Measurements from ENCODE around the gene CCSER1. TPM values are rescaled to one million over a fixed set of nuclear protein-coding genes. Genes with fewer than 3 reads are reported as not detected.
A peak's percentile ranks its signal among the peaks of the same experiment; 100 is the strongest.
"Not testable (repeated sequence)": the region's sequence is repeated elsewhere in the genome, so short reads cannot be mapped to it uniquely, and the experiment has no call there.

Gene CCSER1
- total and polyA plus RNA-seq, 4 donors, result 3.5 to 66.1 (median 14.5) TPM

GRCh38 chr4:91128519-91128918 lies 1001.3 kb downstream of the CCSER1 start:
- Histone ChIP-seq H3K27me3 (ENCODE audit: control insufficient read depth, insufficient read depth, low read length) (no peaks in the 10 kb centered on the region), H3K4me3 (ENCODE audit: low read depth, low read length) (no peak overlapping the region), H3K4me1 (ENCODE audit: control insufficient read depth, insufficient read depth, low read length) (no peaks in the 10 kb centered on the region), H3K27ac (ENCODE audit: low read depth, low read length) (no peak overlapping the region), H3K36me3 (ENCODE audit: control insufficient read depth, insufficient read depth, low read length) (no peaks in the 10 kb centered on the region), H3K9me3 (ENCODE audit: control insufficient read depth, insufficient read depth, low read length) (no peaks in the 10 kb centered on the region)
- no peak for DNase-seq (ENCODE audit: low read depth in 4 of 6, low spot score in 6 of 6)
- 73% methylated on average over 3 of the region's 4 CpGs for WGBS (ENCODE audit: insufficient coverage)

DNA sequence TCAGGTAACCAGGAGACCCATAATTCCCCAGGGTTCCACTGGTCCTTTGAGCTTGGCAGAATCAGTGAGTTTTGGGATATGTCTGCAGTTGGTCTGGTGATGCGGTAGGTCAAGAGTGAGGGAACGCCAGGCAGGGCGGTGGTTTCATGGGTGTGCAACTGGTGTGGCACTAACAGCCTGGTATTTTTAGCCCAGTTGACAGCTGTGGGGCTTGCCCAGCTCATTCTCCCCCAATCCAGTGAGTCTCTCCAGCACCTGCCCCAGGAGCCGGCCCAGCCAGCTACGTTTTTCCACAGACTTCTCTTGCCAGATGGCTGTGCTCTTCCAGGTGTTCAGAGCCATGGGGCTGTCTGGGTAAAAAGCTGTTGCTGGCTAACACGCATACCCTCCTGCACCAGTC lies 1019.9 kb downstream of the CCSER1 start:
- no peaks in the 10 kb centered on the region for H3K4me1 ChIP-seq (ENCODE audit: control insufficient read depth, insufficient read depth, low read length)
- H3K9me3 ChIP-seq (ENCODE audit: control insufficient read depth, insufficient read depth, low read length), result peaks cover 2% of the 10 kb centered on the region
- no peaks in the 10 kb centered on the region for H3K36me3 ChIP-seq (ENCODE audit: control insufficient read depth, insufficient read depth, low read length)
- H3K4me3 ChIP-seq (ENCODE audit: low read depth, low read length), result no peak overlapping the region
- H3K27me3 ChIP-seq (ENCODE audit: control insufficient read depth, insufficient read depth, low read length), result no peaks in the 10 kb centered on the region
- WGBS (ENCODE audit: insufficient coverage), result 92% methylated on average over 5 of the region's 6 CpGs
- no peak overlapping the region for H3K27ac ChIP-seq (ENCODE audit: low read depth, low read length)
- no peak for DNase-seq (ENCODE audit: low read depth in 4 of 6, low spot score in 6 of 6)

- H3K9me3 ChIP-seq (ENCODE audit: control insufficient read depth, insufficient read depth, low read length); H3K27ac ChIP-seq (ENCODE audit: low read depth, low read length); H3K4me3 ChIP-seq (ENCODE audit: low read depth, low read length); H3K4me1 ChIP-seq (ENCODE audit: control insufficient read depth, insufficient read depth, low read length); H3K27me3 ChIP-seq (ENCODE audit: control insufficient read depth, insufficient read depth, low read length); DNase-seq (ENCODE audit: low read depth in 4 of 6, low spot score in 6 of 6); H3K36me3 ChIP-seq (ENCODE audit: control insufficient read depth, insufficient read depth, low read length): not testable (repeated sequence)
- WGBS (ENCODE audit: insufficient coverage), result 94% methylated on average over 4 of the region's 4 CpGs
These were observed 1026.8 kb downstream of the CCSER1 start for GRCh38 chr4:91154041-91154440.

DNA sequence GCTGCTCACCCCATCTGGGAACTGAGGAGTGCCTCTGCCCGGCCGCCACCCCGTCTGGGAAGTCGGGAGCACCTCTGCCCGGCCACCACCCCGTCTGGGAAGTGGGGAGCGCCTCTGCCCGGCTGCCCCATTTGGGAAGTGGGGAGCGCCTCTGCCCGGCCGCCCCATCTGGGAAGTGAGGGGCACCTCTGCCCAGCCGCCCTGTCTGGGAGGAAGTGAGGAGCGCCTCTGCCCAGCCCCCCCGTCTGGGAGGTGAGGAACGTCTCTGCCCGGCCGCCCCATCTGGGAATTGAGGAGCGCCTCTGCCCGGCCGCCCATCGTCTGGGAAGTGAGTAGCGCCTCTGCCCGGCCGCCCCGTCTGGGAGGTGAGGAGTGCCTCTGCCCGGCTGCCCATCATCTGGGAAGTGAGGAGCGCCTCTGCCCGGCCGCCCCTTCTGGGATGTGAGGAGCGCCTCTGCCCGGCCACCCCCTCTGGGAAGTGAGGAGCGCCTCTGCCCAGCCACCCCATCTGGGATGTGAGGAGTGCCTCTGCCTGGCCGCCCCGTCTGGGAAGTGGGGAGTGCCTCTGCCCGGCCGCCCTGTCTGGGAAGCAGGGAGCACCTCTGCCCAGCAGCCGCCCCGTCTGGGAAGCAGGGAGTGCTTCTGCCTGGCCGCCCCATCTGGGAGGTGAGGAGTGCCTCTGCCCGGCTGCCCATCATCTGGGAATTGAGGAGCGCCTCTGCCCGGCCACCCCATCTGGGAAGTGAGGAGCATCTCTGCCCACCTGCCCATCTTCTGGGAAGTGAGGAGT lies 1040.9 kb downstream of the CCSER1 start:
- not testable (repeated sequence) for H3K27ac ChIP-seq (ENCODE audit: low read depth, low read length); H3K9me3 ChIP-seq (ENCODE audit: control insufficient read depth, insufficient read depth, low read length); H3K36me3 ChIP-seq (ENCODE audit: control insufficient read depth, insufficient read depth, low read length); DNase-seq (ENCODE audit: low read depth in 4 of 6, low spot score in 6 of 6); H3K4me1 ChIP-seq (ENCODE audit: control insufficient read depth, insufficient read depth, low read length); H3K27me3 ChIP-seq (ENCODE audit: control insufficient read depth, insufficient read depth, low read length); H3K4me3 ChIP-seq (ENCODE audit: low read depth, low read length)
- WGBS (ENCODE audit: insufficient coverage), result 98% methylated on average over 39 of the region's 42 CpGs

DNA sequence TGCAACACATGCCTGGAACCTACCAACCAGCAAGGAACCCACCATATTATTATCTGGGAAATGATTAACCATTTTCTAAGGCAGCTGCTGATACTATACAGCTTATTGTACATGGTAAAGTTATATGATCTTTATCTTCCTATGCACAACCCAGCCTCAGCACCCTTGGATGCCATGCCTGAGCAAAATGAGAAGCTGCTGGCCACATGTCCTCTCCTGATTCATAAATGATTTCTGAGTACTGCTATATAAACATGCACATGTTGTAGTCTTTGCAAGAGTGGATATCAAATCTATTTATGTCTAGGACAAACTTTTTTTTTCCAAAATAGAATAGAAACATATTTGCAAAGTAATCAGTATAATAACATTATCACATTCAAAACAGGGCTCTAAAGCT lies 1043.6 kb downstream of the CCSER1 start:
- Histone ChIP-seq H3K27ac (ENCODE audit: low read depth, low read length) (no peak overlapping the region), H3K4me1 (ENCODE audit: control insufficient read depth, insufficient read depth, low read length) (no peaks in the 10 kb centered on the region), H3K9me3 (ENCODE audit: control insufficient read depth, insufficient read depth, low read length) (no peaks in the 10 kb centered on the region), H3K36me3 (ENCODE audit: control insufficient read depth, insufficient read depth, low read length) (no peaks in the 10 kb centered on the region), H3K4me3 (ENCODE audit: low read depth, low read length) (no peak overlapping the region), H3K27me3 (ENCODE audit: control insufficient read depth, insufficient read depth, low read length) (no peaks in the 10 kb centered on the region)
- no peak for DNase-seq (ENCODE audit: low read depth in 4 of 6, low spot score in 6 of 6)

GRCh38 chr4:91171217-91171616 lies 1044.0 kb downstream of the CCSER1 start:
- H3K4me1 ChIP-seq (ENCODE audit: control insufficient read depth, insufficient read depth, low read length), result no peaks in the 10 kb centered on the region
- no peaks in the 10 kb centered on the region for H3K36me3 ChIP-seq (ENCODE audit: control insufficient read depth, insufficient read depth, low read length)
- no peak for DNase-seq (ENCODE audit: low read depth in 4 of 6, low spot score in 6 of 6)
- no peak overlapping the region for H3K4me3 ChIP-seq (ENCODE audit: low read depth, low read length)
- no peaks in the 10 kb centered on the region for H3K9me3 ChIP-seq (ENCODE audit: control insufficient read depth, insufficient read depth, low read length)
- H3K27ac ChIP-seq (ENCODE audit: low read depth, low read length), result no peak overlapping the region
- no CpG with 5 or more reads among the region's 1 CpG for WGBS (ENCODE audit: insufficient coverage)
- H3K27me3 ChIP-seq (ENCODE audit: control insufficient read depth, insufficient read depth, low read length), result no peaks in the 10 kb centered on the region

- not testable (repeated sequence) for H3K27me3 ChIP-seq (ENCODE audit: control insufficient read depth, insufficient read depth, low read length); H3K36me3 ChIP-seq (ENCODE audit: control insufficient read depth, insufficient read depth, low read length); H3K4me1 ChIP-seq (ENCODE audit: control insufficient read depth, insufficient read depth, low read length); H3K4me3 ChIP-seq (ENCODE audit: low read depth, low read length); H3K9me3 ChIP-seq (ENCODE audit: control insufficient read depth, insufficient read depth, low read length); H3K27ac ChIP-seq (ENCODE audit: low read depth, low read length)
- no CpG with 5 or more reads among the region's 1 CpG for WGBS (ENCODE audit: insufficient coverage)
- DNase-seq (ENCODE audit: low read depth in 4 of 6, low spot score in 6 of 6), result peak in 2 of 6 donors; percentile 41 to 59
These were observed 1057.9 kb downstream of the CCSER1 start for GRCh38 chr4:91185061-91185460.

DNA sequence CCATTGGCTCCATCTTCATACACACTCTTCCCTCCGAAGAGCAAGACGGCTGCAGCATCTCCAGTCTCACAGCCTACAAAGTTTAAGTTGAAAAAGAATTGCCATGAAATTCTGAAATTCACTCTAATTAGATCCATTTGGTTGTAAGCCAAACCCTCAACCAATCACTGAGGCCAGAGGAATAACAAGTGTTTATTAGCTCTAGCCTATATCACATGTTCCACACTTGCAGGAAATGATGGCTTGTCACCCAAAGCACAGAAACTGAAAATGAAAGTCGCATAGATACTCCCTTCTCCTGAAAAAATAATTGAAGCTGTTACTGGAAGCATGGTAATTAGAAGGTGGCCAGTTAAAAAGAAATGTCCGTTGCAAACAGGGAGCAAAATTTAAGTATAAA lies 1071.8 kb downstream of the CCSER1 start:
- WGBS (ENCODE audit: insufficient coverage), result no CpG with 5 or more reads among the region's 4 CpGs
- Histone ChIP-seq H3K4me3 (ENCODE audit: low read depth, low read length) (no peak overlapping the region), H3K27ac (ENCODE audit: low read depth, low read length) (no peak overlapping the region)

DNA sequence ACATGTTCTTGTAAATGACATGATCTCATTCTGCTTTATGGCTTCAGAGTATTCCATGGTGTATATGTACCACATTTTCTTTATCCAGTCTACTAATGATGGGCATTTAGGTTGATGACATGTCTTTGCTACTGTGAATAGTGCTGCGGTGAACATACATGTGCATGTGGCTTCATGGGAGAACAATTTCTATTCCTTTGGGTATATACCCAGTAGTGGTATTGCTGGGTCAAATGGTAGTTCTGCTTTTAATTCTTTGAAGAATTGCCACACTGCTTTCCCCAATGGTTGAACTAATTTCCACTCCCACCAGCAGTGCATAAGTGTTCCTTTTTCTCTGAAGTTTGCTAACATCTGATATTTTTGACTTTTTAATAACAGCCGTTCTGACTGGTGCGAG lies 1080.3 kb downstream of the CCSER1 start:
- no peak overlapping the region for H3K4me3 ChIP-seq (ENCODE audit: low read depth, low read length)
- H3K4me1 ChIP-seq (ENCODE audit: control insufficient read depth, insufficient read depth, low read length), result no peaks in the 10 kb centered on the region
- no peak for DNase-seq (ENCODE audit: low read depth in 4 of 6, low spot score in 6 of 6)
- no peaks in the 10 kb centered on the region for H3K27me3 ChIP-seq (ENCODE audit: control insufficient read depth, insufficient read depth, low read length)
- no peaks in the 10 kb centered on the region for H3K9me3 ChIP-seq (ENCODE audit: control insufficient read depth, insufficient read depth, low read length)
- no CpG with 5 or more reads among the region's 3 CpGs for WGBS (ENCODE audit: insufficient coverage)
- no peaks in the 10 kb centered on the region for H3K36me3 ChIP-seq (ENCODE audit: control insufficient read depth, insufficient read depth, low read length)
- no peak overlapping the region for H3K27ac ChIP-seq (ENCODE audit: low read depth, low read length)

More for the DNA sequence above, 1071.8 kb downstream of the CCSER1 start:
- Histone ChIP-seq H3K4me1 (ENCODE audit: control insufficient read depth, insufficient read depth, low read length) (no peaks in the 10 kb centered on the region), H3K27me3 (ENCODE audit: control insufficient read depth, insufficient read depth, low read length) (no peaks in the 10 kb centered on the region), H3K36me3 (ENCODE audit: control insufficient read depth, insufficient read depth, low read length) (no peaks in the 10 kb centered on the region), H3K9me3 (ENCODE audit: control insufficient read depth, insufficient read depth, low read length) (no peaks in the 10 kb centered on the region)
- DNase-seq (ENCODE audit: low read depth in 4 of 6, low spot score in 6 of 6), result peak in 1 of 6 donors; percentile 4

DNA sequence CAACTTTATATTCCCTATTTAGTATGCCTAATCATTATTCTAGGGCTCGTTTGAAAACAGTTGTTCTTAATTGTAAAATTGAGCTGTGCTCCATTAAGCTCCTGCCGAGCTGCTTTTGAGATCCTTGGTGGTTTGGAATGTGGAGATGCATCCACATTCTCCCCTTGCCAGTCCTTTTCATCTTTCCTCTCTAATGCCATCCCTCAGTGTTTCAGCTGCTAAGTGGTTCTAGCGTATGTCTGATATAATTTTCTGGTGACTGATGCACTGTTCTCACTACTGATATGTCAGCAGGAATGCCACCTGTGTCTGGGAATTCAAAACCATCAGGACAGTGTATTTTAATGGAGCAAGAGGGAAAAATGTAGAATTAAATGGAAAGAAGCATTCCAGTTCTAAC lies 1085.0 kb downstream of the CCSER1 start:
- WGBS (ENCODE audit: insufficient coverage), result no CpG with 5 or more reads among the region's 3 CpGs
- Histone ChIP-seq H3K27me3 (ENCODE audit: control insufficient read depth, insufficient read depth, low read length) (no peaks in the 10 kb centered on the region), H3K36me3 (ENCODE audit: control insufficient read depth, insufficient read depth, low read length) (no peaks in the 10 kb centered on the region), H3K4me1 (ENCODE audit: control insufficient read depth, insufficient read depth, low read length) (no peaks in the 10 kb centered on the region), H3K4me3 (ENCODE audit: low read depth, low read length) (no peak overlapping the region), H3K9me3 (ENCODE audit: control insufficient read depth, insufficient read depth, low read length) (no peaks in the 10 kb centered on the region), H3K27ac (ENCODE audit: low read depth, low read length) (no peak overlapping the region)
- peak in 3 of 6 donors; percentile 2 to 74 (median 6) for DNase-seq (ENCODE audit: low read depth in 4 of 6, low spot score in 6 of 6)

Measured in spinal cord (tissue), 10 donors.